ENCODE measurements around the gene NEDD9.

- TF ChIP-seq CTCF (IDR thresholded peaks at IDR 0.05), result no peak
- no peak for TF ChIP-seq ZFX (IDR thresholded peaks at IDR 0.05; ENCODE audit: borderline replicate concordance)
Measured at GRCh38 chr6:11275598-11275997, 43.1 kb upstream of the NEDD9 start.
